OCI-LY7 (cell line): ENCODE measurements around the gene TBATA. TPM values are rescaled to one million over a fixed set of nuclear protein-coding genes. Genes with fewer than 3 reads are reported as not detected.

ENCODE experiments used
- BruUV-seq: library from RNA; stranded (reverse); fragments of 400-500 nt; replicated peaks from 2 replicates; lab custom pipeline; 2021; lab: Mats Ljungman, UMichigan
- CTCF ChIA-PET: fragments of 300-600 bp; sonication (Branson Sonifier 250); formaldehyde crosslinking; loops from one replicate; lab custom pipeline; 2022; ENCODE audit warnings: antibody characterized with exemption; ENCODE audit not compliant: unreplicated experiment; lab: Charles Lee
- POLR2A ChIA-PET: fragments of 300-600 bp; sonication (Branson Sonifier 250); formaldehyde crosslinking; loops from one replicate; lab custom pipeline; 2022; ENCODE audit warnings: antibody characterized with exemption; lab: Charles Lee
- DNase-seq: peaks from one replicate; pipeline ENCODE4 v3.0.0-alpha.2; 2015; ENCODE audit warnings: low spot score
- H2AFZ ChIP-seq: fragments of 200-600 bp; sonication (generic), shearing (Covaris generic); 2 replicates; pipeline ENCODE4 v1.6.1; 2014; ENCODE audit warnings: mild to moderate bottlenecking, antibody characterized with exemption, low read length, moderate library complexity
- H3K27ac ChIP-seq: fragments of 200-600 bp; sonication (generic); 2 replicates; pipeline ENCODE4 v1.5.1; 2014; ENCODE audit warnings: mixed run types, low read depth, mild to moderate bottlenecking, moderate library complexity, low read length, inconsistent platforms; ENCODE audit not compliant: poor library complexity, severe bottlenecking
- H3K36me3 ChIP-seq: fragments of 200-600 bp; sonication (generic); 2 replicates; pipeline ENCODE4 v1.6.1; 2014; ENCODE audit warnings: mild to moderate bottlenecking, antibody characterized with exemption, low read length, moderate library complexity, mixed read lengths; ENCODE audit not compliant: insufficient read depth
- H3K4me1 ChIP-seq: fragments of 200-600 bp; sonication (generic); 2 replicates; pipeline ENCODE4 v1.5.1; 2014; ENCODE audit warnings: mild to moderate bottlenecking, low read length; ENCODE audit not compliant: insufficient read depth, poor library complexity, severe bottlenecking
- H3K4me2 ChIP-seq: fragments of 200-600 bp; sonication (generic); 2 replicates; pipeline ENCODE4 v1.6.1; 2014; ENCODE audit warnings: mild to moderate bottlenecking, low read length
- H3K4me3 ChIP-seq: fragments of 200-600 bp; sonication (generic); 2 replicates; pipeline ENCODE4 v1.5.1; 2014; ENCODE audit warnings: mild to moderate bottlenecking, low read depth, low read length; ENCODE audit not compliant: poor library complexity, severe bottlenecking
- H3K79me2 ChIP-seq: fragments of 200-600 bp; sonication (generic); 2 replicates; pipeline ENCODE4 v1.6.1; 2016; ENCODE audit warnings: low read depth, mild to moderate bottlenecking, low read length, moderate library complexity, mixed read lengths; ENCODE audit not compliant: insufficient read depth
- H3K9me2 ChIP-seq: fragments of 200-600 bp; sonication (generic); 2 replicates; pipeline ENCODE4 v1.6.1; 2016; ENCODE audit warnings: mild to moderate bottlenecking, low read length, mixed read lengths; ENCODE audit not compliant: insufficient read depth
- H3K9me3 ChIP-seq: fragments of 200-600 bp; sonication (generic); 2 replicates; pipeline ENCODE4 v1.6.1; 2014; ENCODE audit warnings: mild to moderate bottlenecking, mixed run types, low read length, mixed read lengths
- H4K20me1 ChIP-seq: fragments of 200-600 bp; sonication (generic); 2 replicates; pipeline ENCODE4 v1.6.1; 2014; ENCODE audit warnings: mild to moderate bottlenecking, antibody characterized with exemption, low read length, moderate library complexity, mixed read lengths; ENCODE audit not compliant: insufficient read depth
- CTCF ChIP-seq: fragments of 200-600 bp; sonication (generic); conservative IDR thresholded peaks from 2 replicates; pipeline ENCODE4 v1.5.1; 2014; ENCODE audit warnings: mild to moderate bottlenecking, antibody characterized with exemption, low read length, moderate library complexity, mixed read lengths
- EZH2phosphoT487 ChIP-seq: fragments of 200-600 bp; sonication (generic); IDR thresholded peaks from 2 replicates; pipeline ENCODE4 v1.6.1; 2018; ENCODE audit warnings: low read depth, borderline replicate concordance, mild to moderate bottlenecking, mixed run types, antibody characterized with exemption, low read length, moderate library complexity, mixed read lengths
- intact Hi-C: fragments of 100-400 bp; cut with micrococcal nuclease; formaldehyde crosslinking; loops from one replicate; pipeline ENCODE4 v1.10.0; 2022; ENCODE audit not compliant: unreplicated experiment
- total RNA-seq, 2 experiments: library from RNA; depleted of rRNA in 1 of 2; stranded (reverse); fragments of >200 nt in 1 of 2; shearing (Covaris generic) in 1 of 2; gene quantifications; 2 replicates each; pipeline ENCODE4 v1.2.3, GENCODE V29; 2014 to 2022

The TBATA gene
- total RNA-seq, 2 experiments from 2014 or later, result not detected

GRCh38 chr10:70780772-70781171, 4.4 kb downstream of the TBATA start:
- BruUV-seq, result no TSS peak
- TF ChIP-seq CTCF (no peak), EZH2phosphoT487 (no peak)
- no peaks in the 10 kb centered on the region for H3K79me2 ChIP-seq
- H4K20me1 ChIP-seq, result no peaks in the 10 kb centered on the region
- no peaks in the 10 kb centered on the region for H3K4me1 ChIP-seq
- H3K9me3 ChIP-seq, result no peaks in the 10 kb centered on the region
- POLR2A ChIA-PET, result no interaction called here
- intact Hi-C loops, result no loop called here
- H3K4me3 ChIP-seq, result no peak overlapping the region
- no peak overlapping the region for H2AFZ ChIP-seq
- H3K9me2 ChIP-seq, result no peaks in the 10 kb centered on the region
- no peak for DNase-seq
- CTCF ChIA-PET, result no interaction called here
- no peak overlapping the region for H3K27ac ChIP-seq
- no peaks in the 10 kb centered on the region for H3K36me3 ChIP-seq
- H3K4me2 ChIP-seq, result no peak overlapping the region

DNA sequence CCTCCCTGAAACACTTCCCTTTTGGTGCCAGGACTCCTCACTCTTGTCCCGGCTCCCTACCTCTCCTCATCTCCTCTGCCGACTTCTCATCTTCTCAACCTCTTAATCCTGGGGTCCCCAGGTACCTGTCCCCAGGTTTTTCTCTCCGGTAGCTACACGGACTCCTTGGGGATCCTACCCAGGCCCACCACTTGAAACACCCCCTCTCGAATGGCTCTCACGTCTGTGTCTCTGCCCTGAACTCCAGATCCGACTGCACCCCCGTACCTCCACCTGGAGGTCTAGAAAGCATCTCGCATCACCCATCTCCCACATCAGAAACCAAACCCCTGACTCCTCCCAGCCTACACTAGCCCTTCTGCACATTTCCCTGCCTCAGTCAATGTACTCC, 4.8 kb downstream of the TBATA start:
- Histone ChIP-seq H3K4me1 (no peaks in the 10 kb centered on the region), H3K4me3 (no peak overlapping the region), H3K9me2 (no peaks in the 10 kb centered on the region), H3K4me2 (no peak overlapping the region), H3K27ac (no peak overlapping the region), H3K9me3 (no peaks in the 10 kb centered on the region), H3K36me3 (no peaks in the 10 kb centered on the region), H4K20me1 (no peaks in the 10 kb centered on the region), H3K79me2 (no peaks in the 10 kb centered on the region), H2AFZ (no peak overlapping the region)
- ChIA-PET CTCF (no interaction called here), POLR2A (no interaction called here)
- no peak for TF ChIP-seq CTCF
- no peak for DNase-seq
- intact Hi-C loops, result no loop called here
- no TSS peak for BruUV-seq

DNA sequence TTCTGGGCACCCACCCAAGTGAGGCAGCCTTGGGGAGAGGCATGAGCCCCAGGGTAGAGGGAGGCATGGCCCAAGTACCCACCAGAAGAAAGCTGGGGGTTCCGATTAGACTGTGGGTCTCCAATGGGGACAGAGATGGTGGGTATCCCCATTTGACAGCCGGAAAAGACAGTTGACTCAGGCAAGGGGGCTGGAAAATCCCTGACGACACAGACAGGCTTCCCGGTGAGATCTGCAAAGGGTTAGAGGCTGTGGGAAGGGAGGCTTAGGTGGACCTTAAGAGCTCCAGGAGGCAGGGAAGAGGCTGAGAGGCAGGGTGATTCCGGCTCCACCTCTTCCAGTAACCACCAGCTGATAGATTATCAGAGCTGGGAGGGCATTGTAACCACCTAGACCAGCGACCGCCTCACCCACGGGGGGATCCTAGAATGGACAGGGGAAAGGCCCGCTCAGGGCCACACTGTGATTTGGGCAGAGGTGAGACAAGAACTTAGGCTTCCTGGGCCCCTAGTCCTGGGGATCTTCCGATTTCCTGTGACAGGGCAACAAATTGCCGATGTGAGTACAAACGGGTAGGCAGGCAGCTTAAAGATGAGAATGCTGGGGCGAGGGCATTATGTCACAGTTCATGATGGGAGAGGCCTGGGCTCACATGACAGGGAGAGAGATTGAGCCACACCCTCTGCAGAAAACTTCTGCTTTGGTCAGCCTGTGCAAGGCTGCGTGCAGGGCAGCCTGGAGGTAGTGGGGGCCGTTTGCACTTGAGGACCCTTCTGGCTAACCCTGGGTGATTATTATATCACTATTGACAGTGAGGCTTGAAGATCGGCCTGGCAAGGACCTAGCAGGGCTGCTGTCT, 5.4 kb downstream of the TBATA start:
- BruUV-seq, result no TSS peak
- no peaks in the 10 kb centered on the region for H3K36me3 ChIP-seq
- H3K9me2 ChIP-seq, result no peaks in the 10 kb centered on the region
- no peak overlapping the region for H3K27ac ChIP-seq
- no peak for DNase-seq
- ChIA-PET POLR2A (no interaction called here), CTCF (no interaction called here)
- TF ChIP-seq EZH2phosphoT487, result no peak
- no peak for TF ChIP-seq CTCF
- intact Hi-C loops, result no loop called here
- no peak overlapping the region for H2AFZ ChIP-seq
- H3K4me3 ChIP-seq, result no peak overlapping the region
- H3K4me1 ChIP-seq, result no peaks in the 10 kb centered on the region
- H3K4me2 ChIP-seq, result no peak overlapping the region
- no peaks in the 10 kb centered on the region for H3K79me2 ChIP-seq
- H4K20me1 ChIP-seq, result no peaks in the 10 kb centered on the region
- H3K9me3 ChIP-seq, result no peaks in the 10 kb centered on the region
